Panc1 (cell line): ENCODE data around the gene PPP1R36. TPM values are rescaled to one million over a fixed set of nuclear protein-coding genes. Genes with fewer than 3 reads are reported as not detected.

Experiments used
- ATAC-seq: fragments of 200-7000 bp; cut with Tn5 transposase; 2 replicates; pipeline ENCODE4 v1.9.1; 2020; ENCODE audit warnings: mild to moderate bottlenecking, moderate library complexity
- BruUV-seq: library from RNA; stranded (reverse); fragments of 400-500 nt; replicated peaks from 2 replicates; lab custom pipeline; 2021; lab: Mats Ljungman, UMichigan
- CTCF ChIA-PET: fragments of 300-600 bp; sonication (Branson Sonifier 250); formaldehyde crosslinking; loops from one replicate; lab custom pipeline; 2022; ENCODE audit warnings: antibody characterized with exemption; lab: Charles Lee
- POLR2A ChIA-PET: fragments of 300-600 bp; sonication (Branson Sonifier 250); formaldehyde crosslinking; loops from one replicate; lab custom pipeline; 2022; ENCODE audit warnings: antibody characterized with exemption; lab: Charles Lee
- DNase-seq: peaks from one replicate; pipeline ENCODE4 v3.0.0-alpha.2; 2010; ENCODE audit warnings: low read depth, low spot score
- H3K27ac ChIP-seq: 2 replicates; pipeline ENCODE4 v1.5.1; 2011; ENCODE audit warnings: mild to moderate bottlenecking, low read length, inconsistent platforms
- H3K27me3 ChIP-seq: fragments of 200-500 bp; sonication (Bioruptor generic); 2 replicates; pipeline ENCODE4 v1.6.0; 2014; ENCODE audit warnings: low read length, inconsistent platforms; ENCODE audit not compliant: control insufficient read depth, insufficient read depth
- H3K36me3 ChIP-seq: fragments of 200-500 bp; sonication (Bioruptor generic); 2 replicates; pipeline ENCODE4 v1.5.1; 2014; ENCODE audit warnings: inconsistent platforms, mild to moderate bottlenecking, low read length, moderate library complexity; ENCODE audit not compliant: control insufficient read depth, insufficient read depth
- H3K4me1 ChIP-seq: 2 replicates; pipeline ENCODE4 v1.5.1; 2011; ENCODE audit warnings: inconsistent platforms, mild to moderate bottlenecking, low read length, moderate library complexity; ENCODE audit not compliant: control insufficient read depth, insufficient read depth
- H3K4me3 ChIP-seq, 2 experiments: 2 replicates each; pipeline ENCODE4 v1.5.1; 2011 to 2012; ENCODE audit warnings: low read depth in 2 of 2, low read length in 2 of 2, mild to moderate bottlenecking in 2 of 2, inconsistent platforms in 1 of 2, moderate library complexity in 1 of 2
- H3K9me3 ChIP-seq: fragments of 200-500 bp; sonication (Bioruptor generic); 2 replicates; pipeline ENCODE4 v1.5.1; 2014; ENCODE audit warnings: low read depth, mild to moderate bottlenecking, inconsistent platforms, low read length, moderate library complexity; ENCODE audit not compliant: control insufficient read depth, insufficient read depth
- POLR2AphosphoS5 ChIP-seq: IDR thresholded peaks from 2 replicates; pipeline ENCODE4 v1.6.1; 2012; ENCODE audit warnings: mild to moderate bottlenecking, low read depth, low read length, moderate library complexity
- SIN3A ChIP-seq: IDR thresholded peaks from 2 replicates; pipeline ENCODE4 v1.6.1; 2012; ENCODE audit warnings: low read depth, mild to moderate bottlenecking, low read length, moderate library complexity, borderline replicate concordance; ENCODE audit not compliant: insufficient read depth
- TCF7L2 ChIP-seq: IDR thresholded peaks from 2 replicates; pipeline ENCODE4 v1.6.1; 2011; ENCODE audit warnings: mild to moderate bottlenecking, low read depth, low read length, inconsistent platforms
- in situ Hi-C: cut with HindIII; loops from 2 replicates; pipeline ENCODE4 v1.10.0; 2016; ENCODE audit warnings: low sequenced_read_pairs, low pct_unique_long_range_greater_than_20kb
- intact Hi-C: fragments of 100-400 bp; cut with micrococcal nuclease; formaldehyde crosslinking; loops from one replicate; pipeline ENCODE4 v1.10.0; 2022; ENCODE audit not compliant: unreplicated experiment
- total RNA-seq: library from RNA; stranded (reverse); gene quantifications from one replicate; pipeline ENCODE4 v1.2.1, GENCODE V29; 2021; ENCODE audit not compliant: unreplicated experiment
- TF ChIP-seq, protein P1 (sequence below), 2 experiments: IDR thresholded peaks; 2 replicates each; pipeline ENCODE4 v1.6.1; 2011 to 2012; ENCODE audit warnings: low read depth in 2 of 2, control low read depth in 1 of 2, low read length in 1 of 2, mild to moderate bottlenecking in 1 of 2, moderate library complexity in 1 of 2; ENCODE audit not compliant: insufficient read depth in 1 of 2
- TF ChIP-seq, protein P2 (sequence below): fragments of 450-650 bp; IDR thresholded peaks from 2 replicates; pipeline ENCODE4 v1.5.1; 2017; ENCODE audit warnings: mild to moderate bottlenecking

PPP1R36 gene
- total RNA-seq, 1 experiment from 2014 or later, result 0.69 TPM

DNA sequence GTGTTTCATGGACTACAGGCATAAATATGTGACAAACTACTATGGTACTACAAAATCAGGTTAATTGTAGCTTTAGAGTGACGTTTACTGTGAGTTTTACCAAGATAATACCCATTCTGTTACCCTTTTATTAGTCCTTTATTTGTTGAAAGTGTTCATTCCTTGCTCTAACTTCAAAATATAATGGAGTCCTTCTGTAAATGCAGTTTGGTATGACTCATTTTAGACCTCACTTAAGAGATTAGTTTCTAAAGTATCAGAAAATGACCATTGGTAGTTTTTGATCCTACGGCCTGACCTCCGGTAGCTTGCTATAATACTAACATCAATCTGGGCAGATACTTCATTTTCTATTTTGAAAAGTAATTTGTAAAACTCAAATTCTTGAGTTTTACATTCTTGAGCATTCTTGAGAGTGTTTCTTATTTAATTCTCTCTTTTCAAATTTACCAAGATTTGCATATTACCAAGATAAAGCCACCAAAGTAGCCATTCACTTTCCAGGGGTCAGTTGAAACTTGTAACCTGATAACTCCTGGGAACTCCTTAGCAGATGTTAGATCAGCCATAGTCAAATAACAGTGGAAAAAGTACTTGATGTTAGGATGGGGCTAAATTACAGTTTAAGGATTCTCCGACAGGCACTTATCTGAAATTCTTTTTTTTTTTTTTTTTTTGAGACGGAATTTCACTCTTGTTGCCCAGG lies 5.0 kb upstream of the PPP1R36 start:
- TF ChIP-seq SIN3A, result no peak
- no peak for TF ChIP-seq TCF7L2
- TF ChIP-seq, protein P1, sequence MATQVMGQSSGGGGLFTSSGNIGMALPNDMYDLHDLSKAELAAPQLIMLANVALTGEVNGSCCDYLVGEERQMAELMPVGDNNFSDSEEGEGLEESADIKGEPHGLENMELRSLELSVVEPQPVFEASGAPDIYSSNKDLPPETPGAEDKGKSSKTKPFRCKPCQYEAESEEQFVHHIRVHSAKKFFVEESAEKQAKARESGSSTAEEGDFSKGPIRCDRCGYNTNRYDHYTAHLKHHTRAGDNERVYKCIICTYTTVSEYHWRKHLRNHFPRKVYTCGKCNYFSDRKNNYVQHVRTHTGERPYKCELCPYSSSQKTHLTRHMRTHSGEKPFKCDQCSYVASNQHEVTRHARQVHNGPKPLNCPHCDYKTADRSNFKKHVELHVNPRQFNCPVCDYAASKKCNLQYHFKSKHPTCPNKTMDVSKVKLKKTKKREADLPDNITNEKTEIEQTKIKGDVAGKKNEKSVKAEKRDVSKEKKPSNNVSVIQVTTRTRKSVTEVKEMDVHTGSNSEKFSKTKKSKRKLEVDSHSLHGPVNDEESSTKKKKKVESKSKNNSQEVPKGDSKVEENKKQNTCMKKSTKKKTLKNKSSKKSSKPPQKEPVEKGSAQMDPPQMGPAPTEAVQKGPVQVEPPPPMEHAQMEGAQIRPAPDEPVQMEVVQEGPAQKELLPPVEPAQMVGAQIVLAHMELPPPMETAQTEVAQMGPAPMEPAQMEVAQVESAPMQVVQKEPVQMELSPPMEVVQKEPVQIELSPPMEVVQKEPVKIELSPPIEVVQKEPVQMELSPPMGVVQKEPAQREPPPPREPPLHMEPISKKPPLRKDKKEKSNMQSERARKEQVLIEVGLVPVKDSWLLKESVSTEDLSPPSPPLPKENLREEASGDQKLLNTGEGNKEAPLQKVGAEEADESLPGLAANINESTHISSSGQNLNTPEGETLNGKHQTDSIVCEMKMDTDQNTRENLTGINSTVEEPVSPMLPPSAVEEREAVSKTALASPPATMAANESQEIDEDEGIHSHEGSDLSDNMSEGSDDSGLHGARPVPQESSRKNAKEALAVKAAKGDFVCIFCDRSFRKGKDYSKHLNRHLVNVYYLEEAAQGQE (IDR thresholded peaks at IDR 0.05; ENCODE audit: insufficient read depth in 1 of 2, low read depth in 2 of 2, low read length in 1 of 2), result no peak
- TF ChIP-seq POLR2AphosphoS5, result no peak
- TF ChIP-seq, protein P2, sequence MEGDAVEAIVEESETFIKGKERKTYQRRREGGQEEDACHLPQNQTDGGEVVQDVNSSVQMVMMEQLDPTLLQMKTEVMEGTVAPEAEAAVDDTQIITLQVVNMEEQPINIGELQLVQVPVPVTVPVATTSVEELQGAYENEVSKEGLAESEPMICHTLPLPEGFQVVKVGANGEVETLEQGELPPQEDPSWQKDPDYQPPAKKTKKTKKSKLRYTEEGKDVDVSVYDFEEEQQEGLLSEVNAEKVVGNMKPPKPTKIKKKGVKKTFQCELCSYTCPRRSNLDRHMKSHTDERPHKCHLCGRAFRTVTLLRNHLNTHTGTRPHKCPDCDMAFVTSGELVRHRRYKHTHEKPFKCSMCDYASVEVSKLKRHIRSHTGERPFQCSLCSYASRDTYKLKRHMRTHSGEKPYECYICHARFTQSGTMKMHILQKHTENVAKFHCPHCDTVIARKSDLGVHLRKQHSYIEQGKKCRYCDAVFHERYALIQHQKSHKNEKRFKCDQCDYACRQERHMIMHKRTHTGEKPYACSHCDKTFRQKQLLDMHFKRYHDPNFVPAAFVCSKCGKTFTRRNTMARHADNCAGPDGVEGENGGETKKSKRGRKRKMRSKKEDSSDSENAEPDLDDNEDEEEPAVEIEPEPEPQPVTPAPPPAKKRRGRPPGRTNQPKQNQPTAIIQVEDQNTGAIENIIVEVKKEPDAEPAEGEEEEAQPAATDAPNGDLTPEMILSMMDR, result no peak
- no peaks in the 10 kb centered on the region for H3K9me3 ChIP-seq
- ATAC-seq (no peak), DNase-seq (no peak)
- no peaks in the 10 kb centered on the region for H3K27me3 ChIP-seq
- H3K4me1 ChIP-seq, result no peaks in the 10 kb centered on the region; the same call in 1 of the 2 replicates
- intact Hi-C loops, result loop anchor here (10.0 kb wide), 1 partner anchor 90 kb away; no protein-coding TSS in a partner anchor
- H3K4me3 ChIP-seq, result no peak overlapping the region
- POLR2A ChIA-PET, result interaction anchor here (0.6 kb wide), 2 partner anchors 48 to 60 kb away, joined by 3 to 4 read pairs; no protein-coding TSS in a partner anchor
- CTCF ChIA-PET, result interaction anchor here (0.6 kb wide), 2 partner anchors 29 to 159 kb away, joined by 3 read pairs; no protein-coding TSS in a partner anchor
- H3K36me3 ChIP-seq, result no peaks in the 10 kb centered on the region
- BruUV-seq, result no TSS peak
- in situ Hi-C loops, result no loop called here
- no peak overlapping the region for H3K27ac ChIP-seq

DNA sequence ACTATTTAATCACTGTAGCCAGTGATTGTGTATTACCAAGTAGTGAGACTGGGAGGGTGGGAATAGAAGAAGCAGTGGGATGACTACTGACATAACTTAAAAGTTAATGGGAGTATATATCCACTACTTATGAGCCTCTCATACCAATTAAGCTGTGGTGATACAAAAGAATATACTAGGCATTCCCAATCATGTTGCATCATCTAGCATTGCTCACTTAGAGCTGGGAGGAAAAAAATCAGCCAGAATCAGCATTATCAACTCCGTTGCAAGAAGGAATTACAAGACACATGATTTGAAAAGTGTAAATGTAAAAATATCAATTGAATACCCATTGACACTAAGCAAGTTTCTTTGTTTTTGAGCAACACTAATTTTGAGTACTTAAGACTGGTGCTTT lies 745 bp upstream of the PPP1R36 start:
- no peaks in the 10 kb centered on the region for H3K4me1 ChIP-seq
- intact Hi-C loops, result loop anchor here (10.0 kb wide), 1 partner anchor 86 kb away; no protein-coding TSS in a partner anchor
- H3K27me3 ChIP-seq, result 0 out of 2 replicates have a peak, but pooled peaks cover 4% of the 10 kb centered on the region
- in situ Hi-C loops, result no loop called here
- BruUV-seq, result no TSS peak
- H3K4me3 ChIP-seq, result no peak overlapping the region
- POLR2A ChIA-PET, result no interaction called here
- no peak overlapping the region for H3K27ac ChIP-seq
- CTCF ChIA-PET, result interaction anchor here (0.6 kb wide), 1 partner anchor 641 kb away, joined by 3 read pairs; no protein-coding TSS in a partner anchor
- ATAC-seq, result no peak
- no peak for DNase-seq
- TF ChIP-seq POLR2AphosphoS5, result no peak
- TF ChIP-seq, protein P2, result no peak
- TF ChIP-seq TCF7L2, result no peak
- TF ChIP-seq SIN3A, result no peak
- TF ChIP-seq, protein P1 (IDR thresholded peaks at IDR 0.05; ENCODE audit: insufficient read depth in 1 of 2, low read depth in 2 of 2, low read length in 1 of 2), result no peak
- no peaks in the 10 kb centered on the region for H3K36me3 ChIP-seq
- no peaks in the 10 kb centered on the region for H3K9me3 ChIP-seq
